DOHH2 (cell line): ENCODE measurements around the gene MAP3K6.

Source experiments
- EZH2phosphoT487 ChIP-seq: fragments of 200-600 bp; sonication (generic); IDR thresholded peaks from 2 replicates; pipeline ENCODE4 v1.6.1; 2017; ENCODE audit warnings: borderline replicate concordance, mild to moderate bottlenecking, antibody characterized with exemption, low read length, moderate library complexity, mixed read lengths
- TF ChIP-seq, protein P1 (sequence below): fragments of 200-600 bp; sonication (generic); IDR thresholded peaks from one replicate; pipeline ENCODE4 v1.5.1; 2014; ENCODE audit warnings: antibody characterized with exemption, mild to moderate bottlenecking, low read depth, low read length; ENCODE audit not compliant: poor library complexity, severe bottlenecking

- TF ChIP-seq, protein P1, sequence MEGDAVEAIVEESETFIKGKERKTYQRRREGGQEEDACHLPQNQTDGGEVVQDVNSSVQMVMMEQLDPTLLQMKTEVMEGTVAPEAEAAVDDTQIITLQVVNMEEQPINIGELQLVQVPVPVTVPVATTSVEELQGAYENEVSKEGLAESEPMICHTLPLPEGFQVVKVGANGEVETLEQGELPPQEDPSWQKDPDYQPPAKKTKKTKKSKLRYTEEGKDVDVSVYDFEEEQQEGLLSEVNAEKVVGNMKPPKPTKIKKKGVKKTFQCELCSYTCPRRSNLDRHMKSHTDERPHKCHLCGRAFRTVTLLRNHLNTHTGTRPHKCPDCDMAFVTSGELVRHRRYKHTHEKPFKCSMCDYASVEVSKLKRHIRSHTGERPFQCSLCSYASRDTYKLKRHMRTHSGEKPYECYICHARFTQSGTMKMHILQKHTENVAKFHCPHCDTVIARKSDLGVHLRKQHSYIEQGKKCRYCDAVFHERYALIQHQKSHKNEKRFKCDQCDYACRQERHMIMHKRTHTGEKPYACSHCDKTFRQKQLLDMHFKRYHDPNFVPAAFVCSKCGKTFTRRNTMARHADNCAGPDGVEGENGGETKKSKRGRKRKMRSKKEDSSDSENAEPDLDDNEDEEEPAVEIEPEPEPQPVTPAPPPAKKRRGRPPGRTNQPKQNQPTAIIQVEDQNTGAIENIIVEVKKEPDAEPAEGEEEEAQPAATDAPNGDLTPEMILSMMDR, result no peak
- no peak for TF ChIP-seq EZH2phosphoT487
Measured at GRCh38 chr1:27356277-27356618, 10.5 kb downstream of the MAP3K6 start.
